Endodermal cell (in vitro differentiated cells): Measurements from ENCODE around the gene KIAA0232. TPM values are rescaled to one million over a fixed set of nuclear protein-coding genes. Genes with fewer than 3 reads are reported as not detected.

Experiments used
- DNase-seq: peaks from one replicate; pipeline ENCODE4 v3.0.0-alpha.2; 2017
- H3K27ac ChIP-seq: 2 replicates; pipeline ENCODE4 v1.5.1; 2013; ENCODE audit warnings: mild to moderate bottlenecking, low read depth, low read length, moderate library complexity
- H3K27me3 ChIP-seq: 2 replicates; pipeline ENCODE4 v1.6.1; 2013; ENCODE audit warnings: mild to moderate bottlenecking, low read length, moderate library complexity; ENCODE audit not compliant: insufficient read depth, control insufficient read depth, poor library complexity, severe bottlenecking
- H3K36me3 ChIP-seq: 2 replicates; pipeline ENCODE4 v1.7.0; 2013; ENCODE audit warnings: mild to moderate bottlenecking, low read length, moderate library complexity; ENCODE audit not compliant: control insufficient read depth, insufficient read depth
- H3K4me1 ChIP-seq: one replicate; pipeline ENCODE4 v1.7.0; 2013; ENCODE audit warnings: low read length; ENCODE audit not compliant: control insufficient read depth, insufficient read depth
- H3K4me3 ChIP-seq: 2 replicates; pipeline ENCODE4 v1.5.1; 2013; ENCODE audit warnings: mild to moderate bottlenecking, low read length, moderate library complexity
- H3K9ac ChIP-seq: 2 replicates; pipeline ENCODE4 v1.6.1; 2013; ENCODE audit warnings: mild to moderate bottlenecking, low read length, moderate library complexity; ENCODE audit not compliant: poor library complexity, severe bottlenecking; ENCODE audit errors: extremely low read depth
- H3K9me3 ChIP-seq: 2 replicates; pipeline ENCODE4 v1.6.1; 2013; ENCODE audit warnings: mild to moderate bottlenecking, low read length, moderate library complexity; ENCODE audit not compliant: control insufficient read depth
- H3K27ac Mint-ChIP-seq: 2 replicates; pipeline ENCODE4 v1.8.0; 2020; ENCODE audit warnings: mixed read lengths
- H3K27me3 Mint-ChIP-seq: 2 replicates; pipeline ENCODE4 v1.8.0; 2021; ENCODE audit warnings: mild to moderate bottlenecking, mixed read lengths; ENCODE audit not compliant: insufficient read depth
- H3K36me3 Mint-ChIP-seq: 2 replicates; pipeline ENCODE4 v1.8.0; 2020; ENCODE audit warnings: low read depth, mixed read lengths
- H3K4me1 Mint-ChIP-seq: 2 replicates; pipeline ENCODE4 v1.8.0; 2020; ENCODE audit warnings: mixed read lengths
- H3K4me3 Mint-ChIP-seq: 2 replicates; pipeline ENCODE4 v1.8.0; 2020; ENCODE audit warnings: mild to moderate bottlenecking, moderate library complexity, mixed read lengths
- H3K9me3 Mint-ChIP-seq: 2 replicates; pipeline ENCODE4 v1.8.0; 2020; ENCODE audit warnings: mild to moderate bottlenecking, mixed read lengths
- WGBS, 2 experiments: methylation state at CpG; one replicate each; pipeline versions ENCODE4 v1.1.5 to v1.1.7; 2013; ENCODE audit warnings: missing lambda C conversion rate in 2 of 2, mixed read lengths in 1 of 2; ENCODE audit not compliant: insufficient coverage in 1 of 2, insufficient read length in 1 of 2; 5-methylcytosine and 5-hydroxymethylcytosine counted together
- total RNA-seq, 2 donors: library from RNA; stranded (reverse); fragmentation: NEBNext Ultra II Directional in 1 of 2; extraction: Animal tissue kit (Norgen Biotek cat#: 25700) in 1 of 2; gene quantifications; 2 replicates in 1 of 2; 3 replicates in 1 of 2; pipeline ENCODE4 v1.2.1, GENCODE V29; 2021
- TF ChIP-seq, protein P1 (sequence below): fragments of 200-600 bp; sonication (generic); conservative IDR thresholded peaks from 2 replicates; pipeline ENCODE4 v1.5.0; 2021; ENCODE audit warnings: antibody characterized with exemption, mild to moderate bottlenecking

The KIAA0232 gene
- total RNA-seq, 2 donors from 2014 or later: 32.9 to 43.5 TPM

DNA sequence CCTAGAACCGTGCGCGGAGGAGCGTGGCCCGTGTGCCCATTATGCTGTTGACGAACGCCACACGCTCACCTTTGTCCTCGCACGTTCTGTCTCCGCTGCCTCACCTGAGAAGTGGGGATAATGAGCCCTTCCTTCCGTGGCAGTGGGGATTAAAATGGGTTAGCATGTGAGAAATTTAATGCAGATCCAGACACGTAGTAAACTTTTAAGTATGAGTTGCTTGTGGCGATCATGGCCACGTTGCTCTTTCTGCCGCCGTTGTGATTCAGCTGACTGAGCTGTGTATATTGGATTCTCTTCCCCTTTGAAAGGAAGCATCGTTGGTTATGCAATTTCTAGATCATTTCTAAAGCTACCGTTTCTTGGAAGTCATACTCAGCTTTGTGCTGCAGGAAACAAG is 143.6 kb downstream of the KIAA0232 start:
- H3K4me3 ChIP-seq: no peak overlapping the region
- H3K9me3 ChIP-seq: no peaks in the 10 kb centered on the region
- TF ChIP-seq, protein P1, sequence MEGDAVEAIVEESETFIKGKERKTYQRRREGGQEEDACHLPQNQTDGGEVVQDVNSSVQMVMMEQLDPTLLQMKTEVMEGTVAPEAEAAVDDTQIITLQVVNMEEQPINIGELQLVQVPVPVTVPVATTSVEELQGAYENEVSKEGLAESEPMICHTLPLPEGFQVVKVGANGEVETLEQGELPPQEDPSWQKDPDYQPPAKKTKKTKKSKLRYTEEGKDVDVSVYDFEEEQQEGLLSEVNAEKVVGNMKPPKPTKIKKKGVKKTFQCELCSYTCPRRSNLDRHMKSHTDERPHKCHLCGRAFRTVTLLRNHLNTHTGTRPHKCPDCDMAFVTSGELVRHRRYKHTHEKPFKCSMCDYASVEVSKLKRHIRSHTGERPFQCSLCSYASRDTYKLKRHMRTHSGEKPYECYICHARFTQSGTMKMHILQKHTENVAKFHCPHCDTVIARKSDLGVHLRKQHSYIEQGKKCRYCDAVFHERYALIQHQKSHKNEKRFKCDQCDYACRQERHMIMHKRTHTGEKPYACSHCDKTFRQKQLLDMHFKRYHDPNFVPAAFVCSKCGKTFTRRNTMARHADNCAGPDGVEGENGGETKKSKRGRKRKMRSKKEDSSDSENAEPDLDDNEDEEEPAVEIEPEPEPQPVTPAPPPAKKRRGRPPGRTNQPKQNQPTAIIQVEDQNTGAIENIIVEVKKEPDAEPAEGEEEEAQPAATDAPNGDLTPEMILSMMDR: no peak
- H3K4me1 Mint-ChIP-seq: peaks cover 36% of the 10 kb centered on the region
- no peaks in the 10 kb centered on the region for H3K27me3 ChIP-seq
- H3K4me1 ChIP-seq: no peaks in the 10 kb centered on the region
- DNase-seq: no peak
- no peak overlapping the region for H3K27ac ChIP-seq
- peaks cover 30% of the 10 kb centered on the region for H3K36me3 Mint-ChIP-seq
- 95 to 97% methylated on average over 19 of the region's 19 CpGs for WGBS, 2 experiments
- no peaks in the 10 kb centered on the region for H3K27me3 Mint-ChIP-seq
- no peak overlapping the region for H3K9ac ChIP-seq
- H3K27ac Mint-ChIP-seq: no peak overlapping the region
- peaks cover 15% of the 10 kb centered on the region for H3K36me3 ChIP-seq
- no peak overlapping the region for H3K4me3 Mint-ChIP-seq
- no peaks in the 10 kb centered on the region for H3K9me3 Mint-ChIP-seq

DNA sequence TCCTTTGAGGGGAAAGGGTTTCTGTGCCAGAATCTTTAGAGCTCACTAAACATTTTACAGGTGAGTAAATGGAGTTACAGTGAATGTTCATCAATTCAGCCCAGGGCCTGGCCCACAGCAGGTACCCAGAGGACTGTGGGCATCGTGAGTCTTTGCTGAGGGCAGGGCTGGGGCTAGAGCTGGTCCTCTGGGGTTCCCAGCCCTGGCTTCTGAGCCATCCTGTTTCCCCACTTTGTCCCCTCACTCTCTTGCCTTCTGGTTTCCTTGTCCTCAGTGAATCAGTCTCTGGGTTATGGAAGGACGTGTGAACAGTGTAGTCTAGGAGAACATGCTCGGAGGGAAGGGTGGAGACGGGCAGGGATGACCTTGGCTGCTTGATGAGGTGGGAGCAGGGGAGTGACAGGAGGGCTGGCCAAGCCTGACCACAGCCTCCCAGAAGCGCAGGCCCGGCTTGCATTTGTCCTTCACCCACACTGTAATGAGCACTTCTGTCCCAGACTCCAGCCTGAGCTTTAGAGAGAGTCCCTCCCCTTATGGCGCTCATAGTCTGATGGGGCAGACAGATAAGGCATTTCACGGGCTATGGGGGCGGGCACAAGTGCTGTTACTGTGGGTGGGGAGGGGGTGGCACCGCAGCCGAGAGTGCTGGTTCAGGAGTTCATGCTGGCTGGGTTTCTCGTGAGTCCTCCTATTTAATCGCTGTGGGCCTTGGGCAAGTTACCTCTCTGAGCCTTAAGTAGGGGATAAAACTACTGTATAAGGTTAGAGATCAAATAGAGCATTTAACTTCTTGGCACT is 144.4 kb downstream of the KIAA0232 start:
- TF ChIP-seq, protein P1: no peak
- no peaks in the 10 kb centered on the region for H3K4me1 ChIP-seq
- Mint-ChIP-seq H3K4me1 (peaks cover 34% of the 10 kb centered on the region), H3K36me3 (peaks cover 32% of the 10 kb centered on the region), H3K27ac (peak overlapping the region; percentile 31), H3K9me3 (no peaks in the 10 kb centered on the region), H3K4me3 (no peak overlapping the region), H3K27me3 (no peaks in the 10 kb centered on the region)
- H3K9me3 ChIP-seq: no peaks in the 10 kb centered on the region
- H3K27me3 ChIP-seq: no peaks in the 10 kb centered on the region
- peaks cover 15% of the 10 kb centered on the region for H3K36me3 ChIP-seq
- no peak overlapping the region for H3K4me3 ChIP-seq
- no peak overlapping the region for H3K27ac ChIP-seq
- DNase-seq: peak; percentile 67
- no peak overlapping the region for H3K9ac ChIP-seq
- 67 to 80% methylated on average over 4 to 13 of the region's 13 CpGs for WGBS, 2 experiments

DNA sequence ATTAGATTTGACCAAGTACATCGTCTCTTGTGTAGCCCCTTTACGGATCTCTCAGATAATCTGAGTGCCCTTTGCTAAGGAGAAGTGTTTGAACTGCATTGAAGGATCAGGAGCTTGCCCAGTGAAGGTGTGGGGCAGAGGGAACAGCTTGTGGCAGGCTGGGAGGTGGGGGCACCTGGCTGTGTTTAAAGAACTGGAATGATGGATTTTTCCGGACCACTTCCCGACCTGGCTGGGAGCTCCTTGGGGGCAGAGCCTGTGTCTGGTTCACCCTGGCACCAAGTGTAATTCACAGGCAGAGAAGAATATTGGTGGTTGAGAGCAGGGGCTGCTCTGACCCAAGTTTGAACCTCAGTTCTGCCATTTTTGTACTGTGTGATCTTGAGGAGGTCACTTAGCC is 145.6 kb downstream of the KIAA0232 start:
- Mint-ChIP-seq H3K9me3 (no peaks in the 10 kb centered on the region), H3K36me3 (peaks cover 34% of the 10 kb centered on the region), H3K27me3 (no peaks in the 10 kb centered on the region), H3K4me3 (no peak overlapping the region), H3K4me1 (peaks cover 28% of the 10 kb centered on the region), H3K27ac (peak overlapping the region; percentile 32)
- TF ChIP-seq, protein P1: no peak
- peaks cover 15% of the 10 kb centered on the region for H3K36me3 ChIP-seq
- H3K9ac ChIP-seq: no peak overlapping the region
- no peaks in the 10 kb centered on the region for H3K9me3 ChIP-seq
- 87 to 93% methylated on average over 4 of the region's 4 CpGs for WGBS, 2 experiments
- DNase-seq: no peak
- H3K4me3 ChIP-seq: no peak overlapping the region
- no peaks in the 10 kb centered on the region for H3K27me3 ChIP-seq
- no peak overlapping the region for H3K27ac ChIP-seq
- no peaks in the 10 kb centered on the region for H3K4me1 ChIP-seq
